LNCAP (cell line): ENCODE measurements around the gene MGAT4A.

ENCODE experiments used
- TF ChIP-seq, protein P1 (sequence below): fragments of 450-650 bp; IDR thresholded peaks from 2 replicates; pipeline ENCODE4 v1.5.1; 2017; ENCODE audit warnings: mild to moderate bottlenecking

The MGAT4A gene

DNA sequence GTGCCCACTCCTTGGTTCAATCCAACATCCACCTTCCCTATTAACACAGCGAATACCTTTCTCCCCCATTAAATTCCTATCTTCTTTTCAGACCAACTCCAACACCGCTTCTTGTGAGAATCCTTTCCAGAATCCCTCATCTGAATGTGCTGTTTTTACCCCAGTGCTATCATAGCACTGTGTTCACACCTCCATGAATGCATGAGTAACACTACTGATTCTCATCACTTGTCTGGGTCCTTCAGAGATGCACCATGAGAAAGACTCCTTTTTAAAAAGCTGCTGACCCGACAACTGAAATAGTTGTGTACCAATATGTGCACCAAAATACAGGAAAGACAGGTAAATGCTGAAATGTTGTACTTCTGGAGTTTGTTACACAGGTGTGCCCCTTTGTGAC, 18.8 kb downstream of the MGAT4A start:
- TF ChIP-seq, protein P1, sequence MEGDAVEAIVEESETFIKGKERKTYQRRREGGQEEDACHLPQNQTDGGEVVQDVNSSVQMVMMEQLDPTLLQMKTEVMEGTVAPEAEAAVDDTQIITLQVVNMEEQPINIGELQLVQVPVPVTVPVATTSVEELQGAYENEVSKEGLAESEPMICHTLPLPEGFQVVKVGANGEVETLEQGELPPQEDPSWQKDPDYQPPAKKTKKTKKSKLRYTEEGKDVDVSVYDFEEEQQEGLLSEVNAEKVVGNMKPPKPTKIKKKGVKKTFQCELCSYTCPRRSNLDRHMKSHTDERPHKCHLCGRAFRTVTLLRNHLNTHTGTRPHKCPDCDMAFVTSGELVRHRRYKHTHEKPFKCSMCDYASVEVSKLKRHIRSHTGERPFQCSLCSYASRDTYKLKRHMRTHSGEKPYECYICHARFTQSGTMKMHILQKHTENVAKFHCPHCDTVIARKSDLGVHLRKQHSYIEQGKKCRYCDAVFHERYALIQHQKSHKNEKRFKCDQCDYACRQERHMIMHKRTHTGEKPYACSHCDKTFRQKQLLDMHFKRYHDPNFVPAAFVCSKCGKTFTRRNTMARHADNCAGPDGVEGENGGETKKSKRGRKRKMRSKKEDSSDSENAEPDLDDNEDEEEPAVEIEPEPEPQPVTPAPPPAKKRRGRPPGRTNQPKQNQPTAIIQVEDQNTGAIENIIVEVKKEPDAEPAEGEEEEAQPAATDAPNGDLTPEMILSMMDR = no peak

GRCh38 chr2:98711506-98711905, 19.4 kb downstream of the MGAT4A start:
- TF ChIP-seq, protein P1 = no peak

GRCh38 chr2:98710734-98711133, 20.2 kb downstream of the MGAT4A start:
- TF ChIP-seq, protein P1 = no peak

- TF ChIP-seq, protein P1 = no peak
Measured at GRCh38 chr2:98709535-98709934, 21.4 kb downstream of the MGAT4A start.

GRCh38 chr2:98708396-98709186, 22.3 kb downstream of the MGAT4A start:
- TF ChIP-seq, protein P1 = no peak

DNA sequence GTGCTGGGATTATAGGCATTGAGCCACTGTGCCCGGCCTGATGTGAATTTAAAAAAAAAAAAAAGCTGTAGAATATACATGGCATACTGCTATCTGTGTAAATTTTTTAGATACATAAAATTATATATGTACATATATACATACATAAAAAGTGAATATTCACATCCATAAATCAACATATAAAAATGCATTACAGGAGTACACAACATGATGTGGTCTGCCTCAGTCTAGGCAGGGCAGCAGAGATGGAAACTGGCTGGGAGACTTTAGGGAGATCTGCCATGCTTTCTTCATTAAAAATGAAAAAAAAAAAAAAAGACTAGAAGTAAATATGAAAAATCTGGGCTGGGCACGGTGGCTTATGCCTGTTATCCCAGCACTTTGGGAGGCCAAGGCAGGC, 24.3 kb downstream of the MGAT4A start:
- TF ChIP-seq, protein P1 = no peak

DNA sequence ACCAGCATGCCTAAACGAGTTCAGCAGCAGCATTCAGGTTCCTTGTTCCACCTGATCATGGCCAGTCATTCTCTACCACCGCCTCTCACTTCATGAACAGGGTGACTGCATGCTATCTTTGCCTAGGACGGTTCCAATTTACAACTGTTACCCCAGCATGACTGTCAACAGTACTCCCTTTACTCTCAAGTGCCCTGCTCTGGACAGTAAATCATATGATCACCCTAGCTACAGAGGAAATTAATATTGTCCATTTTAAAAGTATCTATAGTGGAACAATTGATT, 25.7 kb downstream of the MGAT4A start:
- TF ChIP-seq, protein P1 = no peak
